OCI-LY1 (cell line): Measurements from ENCODE around the gene UBE4B.

Source experiments
- H2AFZ ChIP-seq: fragments of 200-600 bp; sonication (generic), shearing (Covaris generic); 2 replicates; pipeline ENCODE4 v1.6.0; 2014; ENCODE audit warnings: antibody characterized with exemption, mild to moderate bottlenecking, low read length
- H3F3A ChIP-seq: fragments of 200-600 bp; sonication (generic), shearing (Covaris generic); 2 replicates; pipeline ENCODE4 v1.6.0; 2014; ENCODE audit warnings: mild to moderate bottlenecking, antibody characterized with exemption, low read length, moderate library complexity; ENCODE audit not compliant: insufficient read depth
- H3K27ac ChIP-seq: fragments of 200-600 bp; sonication (generic); 2 replicates; pipeline ENCODE4 v1.5.1; 2014; ENCODE audit warnings: low read length, mixed run types, mild to moderate bottlenecking, low read depth; ENCODE audit not compliant: poor library complexity, severe bottlenecking
- H3K27me3 ChIP-seq: fragments of 200-600 bp; sonication (generic); 2 replicates; pipeline ENCODE4 v1.6.0; 2014; ENCODE audit warnings: antibody characterized with exemption, mild to moderate bottlenecking, low read length, moderate library complexity; ENCODE audit not compliant: insufficient read depth
- H3K36me3 ChIP-seq: fragments of 200-600 bp; sonication (generic); 2 replicates; pipeline ENCODE4 v1.6.1; 2014; ENCODE audit warnings: mild to moderate bottlenecking, antibody characterized with exemption, low read length, moderate library complexity, mixed read lengths; ENCODE audit not compliant: insufficient read depth
- H3K4me1 ChIP-seq: fragments of 200-600 bp; sonication (generic); 2 replicates; pipeline ENCODE4 v1.5.1; 2014; ENCODE audit warnings: mild to moderate bottlenecking, low read length, moderate library complexity; ENCODE audit not compliant: insufficient read depth, severe bottlenecking
- H3K4me2 ChIP-seq: fragments of 200-600 bp; sonication (generic), shearing (Covaris generic); 2 replicates; pipeline ENCODE4 v1.6.1; 2014; ENCODE audit warnings: low read length
- H3K4me3 ChIP-seq: fragments of 200-600 bp; sonication (generic); 2 replicates; pipeline ENCODE4 v1.5.1; 2014; ENCODE audit warnings: low read length, low read depth, mild to moderate bottlenecking, mixed read lengths; ENCODE audit not compliant: poor library complexity, severe bottlenecking
- H3K79me2 ChIP-seq: fragments of 200-600 bp; shearing (Covaris generic); 2 replicates; pipeline ENCODE4 v1.6.1; 2016; ENCODE audit warnings: mixed run types, low read length, mixed read lengths; ENCODE audit not compliant: insufficient read depth
- H3K9ac ChIP-seq: fragments of 200-600 bp; sonication (generic), shearing (Covaris generic); 2 replicates; pipeline ENCODE4 v1.6.1; 2014; ENCODE audit warnings: mild to moderate bottlenecking, low read length, mixed read lengths
- H3K9me2 ChIP-seq: fragments of 200-600 bp; sonication (generic), shearing (Covaris generic); 2 replicates; pipeline ENCODE4 v1.6.1; 2014; ENCODE audit warnings: low read depth, mild to moderate bottlenecking, low read length, mixed read lengths
- H3K9me3 ChIP-seq: fragments of 200-600 bp; shearing (Covaris generic); 2 replicates; pipeline ENCODE4 v1.6.1; 2014; ENCODE audit warnings: low read length, mixed read lengths
- H4K20me1 ChIP-seq: fragments of 200-600 bp; sonication (generic), shearing (Covaris generic); 2 replicates; pipeline ENCODE4 v1.6.0; 2016; ENCODE audit warnings: mild to moderate bottlenecking, low read length; ENCODE audit not compliant: insufficient read depth
- EZH2 ChIP-seq: fragments of 200-600 bp; sonication (generic), shearing (Covaris generic); IDR thresholded peaks from 2 replicates; pipeline ENCODE4 v1.8.0; 2017; ENCODE audit warnings: borderline replicate concordance, mixed run types, mild to moderate bottlenecking, antibody characterized with exemption, low read length, moderate library complexity, mixed read lengths
- TF ChIP-seq, protein P1 (sequence below): fragments of 200-600 bp; sonication (generic), shearing (Covaris generic); IDR thresholded peaks from 2 replicates; pipeline ENCODE4 v1.5.1; 2017; ENCODE audit warnings: mild to moderate bottlenecking, antibody characterized with exemption, low read length, moderate library complexity, mixed read lengths

Gene UBE4B

DNA sequence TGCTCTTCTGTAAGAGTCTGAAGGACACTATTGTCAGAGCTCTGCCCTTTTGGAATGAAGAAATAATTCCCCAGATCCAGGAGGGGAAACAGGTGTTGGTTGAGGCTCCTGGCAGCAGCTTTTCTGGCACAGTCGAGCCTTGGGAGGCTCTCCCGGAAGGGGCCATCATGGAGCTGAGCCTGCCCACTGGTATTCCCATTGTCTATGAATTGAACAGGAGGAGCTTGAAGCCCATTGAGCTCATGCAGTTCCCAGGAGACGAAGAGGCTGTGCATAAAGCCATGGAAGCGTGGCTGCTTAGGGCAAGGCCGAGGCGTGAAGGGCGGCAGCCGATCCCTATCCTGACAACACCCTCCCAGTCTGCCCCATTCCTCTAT, 26.6 kb downstream of the UBE4B start:
- no peaks in the 10 kb centered on the region for H3F3A ChIP-seq
- H3K9ac ChIP-seq = no peak overlapping the region
- no peaks in the 10 kb centered on the region for H4K20me1 ChIP-seq
- no peak overlapping the region for H3K27ac ChIP-seq
- no peak overlapping the region for H2AFZ ChIP-seq
- no peak overlapping the region for H3K4me2 ChIP-seq
- H3K27me3 ChIP-seq = no peaks in the 10 kb centered on the region
- TF ChIP-seq, protein P1, sequence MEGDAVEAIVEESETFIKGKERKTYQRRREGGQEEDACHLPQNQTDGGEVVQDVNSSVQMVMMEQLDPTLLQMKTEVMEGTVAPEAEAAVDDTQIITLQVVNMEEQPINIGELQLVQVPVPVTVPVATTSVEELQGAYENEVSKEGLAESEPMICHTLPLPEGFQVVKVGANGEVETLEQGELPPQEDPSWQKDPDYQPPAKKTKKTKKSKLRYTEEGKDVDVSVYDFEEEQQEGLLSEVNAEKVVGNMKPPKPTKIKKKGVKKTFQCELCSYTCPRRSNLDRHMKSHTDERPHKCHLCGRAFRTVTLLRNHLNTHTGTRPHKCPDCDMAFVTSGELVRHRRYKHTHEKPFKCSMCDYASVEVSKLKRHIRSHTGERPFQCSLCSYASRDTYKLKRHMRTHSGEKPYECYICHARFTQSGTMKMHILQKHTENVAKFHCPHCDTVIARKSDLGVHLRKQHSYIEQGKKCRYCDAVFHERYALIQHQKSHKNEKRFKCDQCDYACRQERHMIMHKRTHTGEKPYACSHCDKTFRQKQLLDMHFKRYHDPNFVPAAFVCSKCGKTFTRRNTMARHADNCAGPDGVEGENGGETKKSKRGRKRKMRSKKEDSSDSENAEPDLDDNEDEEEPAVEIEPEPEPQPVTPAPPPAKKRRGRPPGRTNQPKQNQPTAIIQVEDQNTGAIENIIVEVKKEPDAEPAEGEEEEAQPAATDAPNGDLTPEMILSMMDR = no peak
- no peak for TF ChIP-seq EZH2
- H3K9me3 ChIP-seq = no peaks in the 10 kb centered on the region
- H3K79me2 ChIP-seq = peaks cover 11% of the 10 kb centered on the region
- peaks cover 8% of the 10 kb centered on the region for H3K4me1 ChIP-seq
- no peak overlapping the region for H3K4me3 ChIP-seq
- no peaks in the 10 kb centered on the region for H3K9me2 ChIP-seq
- peaks cover 3% of the 10 kb centered on the region; the same call in 1 of the 2 replicates for H3K36me3 ChIP-seq

DNA sequence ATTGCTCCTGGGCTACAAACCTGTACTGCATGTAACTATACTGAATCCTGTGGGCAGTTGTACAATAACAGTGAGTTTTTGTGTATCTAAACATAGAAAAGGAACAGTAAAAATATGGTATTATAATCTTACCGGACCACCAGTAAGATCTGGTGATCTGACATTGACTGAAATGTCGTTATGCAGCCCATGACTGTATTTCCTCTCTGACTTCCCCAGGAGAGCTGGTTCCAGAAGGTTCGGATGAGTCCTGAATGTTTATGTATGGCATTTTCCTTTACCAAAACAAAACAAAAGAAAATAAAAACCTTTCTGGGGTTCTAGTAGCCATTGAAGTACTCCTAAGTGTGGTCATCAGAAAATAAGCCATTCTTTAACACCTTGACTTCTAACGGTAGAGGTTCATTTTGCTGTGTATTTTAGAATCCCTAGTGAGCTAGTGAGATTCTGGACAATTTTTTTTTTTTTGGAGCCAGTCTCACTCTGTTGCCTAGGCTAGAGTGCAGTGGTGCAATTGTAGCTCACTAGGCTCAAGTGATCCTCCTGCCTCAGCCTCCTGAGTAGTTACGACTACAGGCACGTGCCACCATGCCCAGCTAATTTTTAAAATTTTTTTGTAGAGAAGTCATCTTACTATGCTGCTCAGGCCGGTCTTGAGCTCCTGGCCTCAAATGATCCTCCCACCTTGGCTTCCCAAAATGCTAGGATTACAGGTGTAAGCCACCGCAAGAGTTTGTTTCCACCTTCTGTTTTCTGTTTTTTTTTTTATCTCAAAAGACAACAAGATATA, 27.7 kb downstream of the UBE4B start:
- Histone ChIP-seq H3K4me2 (no peak overlapping the region), H3K9me3 (no peaks in the 10 kb centered on the region), H2AFZ (no peak overlapping the region), H3K27ac (no peak overlapping the region), H3K79me2 (peaks cover 8% of the 10 kb centered on the region; the same call in 1 of the 2 replicates), H4K20me1 (no peaks in the 10 kb centered on the region), H3F3A (no peaks in the 10 kb centered on the region), H3K4me1 (peaks cover 7% of the 10 kb centered on the region), H3K36me3 (peaks cover 3% of the 10 kb centered on the region; the same call in 1 of the 2 replicates), H3K9me2 (no peaks in the 10 kb centered on the region), H3K9ac (no peak overlapping the region), H3K27me3 (no peaks in the 10 kb centered on the region), H3K4me3 (no peak overlapping the region)
- no peak for TF ChIP-seq EZH2
- TF ChIP-seq, protein P1 = no peak

DNA sequence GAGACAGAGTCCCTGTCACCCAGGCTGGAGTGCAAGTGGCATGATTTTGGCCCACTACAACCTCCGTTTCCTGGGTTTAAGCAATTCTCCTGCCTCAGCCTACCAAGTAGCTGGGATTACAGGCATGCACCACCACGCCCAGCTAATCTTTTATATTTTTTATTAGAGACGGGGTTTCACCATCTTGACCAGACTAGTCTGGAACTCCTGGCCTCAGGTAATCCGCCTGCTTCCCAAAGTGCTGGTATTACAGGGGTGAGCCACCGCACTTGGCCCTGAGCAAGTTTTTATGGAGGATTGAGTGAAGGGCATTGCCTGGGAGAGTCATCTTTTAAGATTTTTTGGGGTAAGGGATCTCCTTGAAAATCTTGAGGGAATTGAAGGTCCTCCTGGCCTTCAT, 28.5 kb downstream of the UBE4B start:
- Histone ChIP-seq H3K36me3 (no peaks in the 10 kb centered on the region), H3F3A (no peaks in the 10 kb centered on the region), H3K4me2 (no peak overlapping the region), H4K20me1 (no peaks in the 10 kb centered on the region), H2AFZ (no peak overlapping the region), H3K9ac (no peak overlapping the region), H3K79me2 (peaks cover 2% of the 10 kb centered on the region; the same call in 1 of the 2 replicates), H3K4me1 (no peaks in the 10 kb centered on the region), H3K9me3 (no peaks in the 10 kb centered on the region), H3K27ac (no peak overlapping the region), H3K27me3 (no peaks in the 10 kb centered on the region), H3K4me3 (no peak overlapping the region), H3K9me2 (no peaks in the 10 kb centered on the region)
- TF ChIP-seq, protein P1 = no peak
- TF ChIP-seq EZH2 = no peak
